HG02981 (cell line): ENCODE data around the gene BMPER.

Source experiments
- ATAC-seq: cut with Tn5 transposase; IDR thresholded peaks from one replicate; pipeline ENCODE4 v1.9.1; 2021; ENCODE audit warnings: mild to moderate bottlenecking, moderate library complexity; ENCODE audit not compliant: unreplicated experiment

Gene BMPER

GRCh38 chr7:34059136-34059828 lies 153.9 kb downstream of the BMPER start:
- no peak for ATAC-seq

GRCh38 chr7:34060196-34060947 lies 155.0 kb downstream of the BMPER start:
- ATAC-seq = no peak

- ATAC-seq = no peak
Measured at GRCh38 chr7:34061149-34061548, 155.8 kb downstream of the BMPER start.

- no peak for ATAC-seq
Measured at GRCh38 chr7:34062341-34062740, 157.0 kb downstream of the BMPER start.

GRCh38 chr7:34062826-34063225 lies 157.5 kb downstream of the BMPER start:
- no peak for ATAC-seq

GRCh38 chr7:34064519-34065158 lies 159.3 kb downstream of the BMPER start:
- ATAC-seq = no peak

- no peak for ATAC-seq
Measured at GRCh38 chr7:34066411-34066810, 161.1 kb downstream of the BMPER start.

- ATAC-seq = no peak
Measured at GRCh38 chr7:34067005-34067778, 161.9 kb downstream of the BMPER start.

GRCh38 chr7:34069676-34070075 lies 164.3 kb downstream of the BMPER start:
- ATAC-seq = no peak

- no peak for ATAC-seq
Measured at GRCh38 chr7:34070511-34071323, 165.4 kb downstream of the BMPER start.

- no peak for ATAC-seq
Measured at GRCh38 chr7:34073676-34074075, 168.3 kb downstream of the BMPER start.

GRCh38 chr7:34074421-34074820 lies 169.1 kb downstream of the BMPER start:
- ATAC-seq = no peak

- ATAC-seq = no peak
Measured at GRCh38 chr7:34075523-34076370, 170.4 kb downstream of the BMPER start.

- ATAC-seq = no peak
Measured at GRCh38 chr7:34077168-34077567, 171.8 kb downstream of the BMPER start.

GRCh38 chr7:34078864-34079263 lies 173.5 kb downstream of the BMPER start:
- no peak for ATAC-seq

GRCh38 chr7:34080513-34080912 lies 175.2 kb downstream of the BMPER start:
- ATAC-seq = no peak

- no peak for ATAC-seq
Measured at GRCh38 chr7:34081935-34082334, 176.6 kb downstream of the BMPER start.

GRCh38 chr7:34083440-34083839 lies 178.1 kb downstream of the BMPER start:
- no peak for ATAC-seq

GRCh38 chr7:34084651-34085050 lies 179.3 kb downstream of the BMPER start:
- no peak for ATAC-seq
